ENCODE results near the gene KCNJ10. TPM values are rescaled to one million over a fixed set of nuclear protein-coding genes. Genes with fewer than 3 reads are reported as not detected.

The KCNJ10 gene
- total RNA-seq, 4 donors from 2014 or later: 6.5 to 13.5 (median 8.8) TPM

GRCh38 chr1:160001440-160001839, 68.5 kb downstream of the KCNJ10 start:
- Histone ChIP-seq H3K4me1 (no peaks in the 10 kb centered on the region), H3K9me3 (no peaks in the 10 kb centered on the region), H3K4me3 (no peak overlapping the region), H3K36me3 (no peaks in the 10 kb centered on the region), H3K27me3 (no peaks in the 10 kb centered on the region), H3K27ac (no peak overlapping the region)
- TF ChIP-seq CTCF (IDR thresholded peaks at IDR 0.05) (no peak), EP300 (IDR thresholded peaks at IDR 0.05) (no peak), POLR2A (IDR thresholded peaks at IDR 0.05) (no peak)
- no peak for DNase-seq (ENCODE audit: low spot score in 2 of 2)
- 71 to 73% methylated on average over 2 of the region's 2 CpGs for WGBS, 2 donors

- Histone ChIP-seq H3K4me3 (no peak overlapping the region), H3K27ac (no peak overlapping the region), H3K27me3 (no peaks in the 10 kb centered on the region), H3K4me1 (no peaks in the 10 kb centered on the region), H3K9me3 (no peaks in the 10 kb centered on the region), H3K36me3 (no peaks in the 10 kb centered on the region)
- TF ChIP-seq POLR2A (IDR thresholded peaks at IDR 0.05) (no peak), CTCF (IDR thresholded peaks at IDR 0.05) (no peak), EP300 (IDR thresholded peaks at IDR 0.05) (no peak)
- no peak for DNase-seq (ENCODE audit: low spot score in 2 of 2)
- WGBS, 2 donors: 41 to 60% methylated on average over 4 of the region's 4 CpGs
Observed at GRCh38 chr1:159999204-159999603, 70.8 kb downstream of the KCNJ10 start.

DNA sequence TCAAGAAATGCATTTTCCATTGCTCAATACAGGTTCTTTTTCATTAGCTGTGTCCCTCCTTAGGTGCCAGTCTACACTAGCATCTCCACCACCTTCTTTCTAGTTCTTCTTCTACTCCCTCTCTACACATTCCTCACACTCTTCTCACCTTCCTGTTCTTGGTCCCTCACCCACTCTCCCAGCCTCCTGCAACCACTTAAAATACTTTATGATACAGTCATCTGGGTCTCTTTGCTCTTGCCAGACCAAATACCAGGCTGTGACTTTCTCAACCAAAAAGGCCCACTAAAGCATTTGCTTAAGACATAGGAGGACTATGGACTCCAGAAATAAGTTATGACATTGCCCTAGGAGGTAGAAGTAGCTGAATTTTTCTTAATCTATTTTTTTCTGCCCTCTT, 73.3 kb downstream of the KCNJ10 start:
- no peak overlapping the region for H3K27ac ChIP-seq

GRCh38 chr1:159994896-159995295, 75.1 kb downstream of the KCNJ10 start:
- Histone ChIP-seq H3K36me3 (no peaks in the 10 kb centered on the region), H3K27ac (no peak overlapping the region), H3K27me3 (no peaks in the 10 kb centered on the region), H3K4me3 (no peak overlapping the region), H3K9me3 (no peaks in the 10 kb centered on the region), H3K4me1 (no peaks in the 10 kb centered on the region)
- no peak for DNase-seq (ENCODE audit: low spot score in 2 of 2)
- TF ChIP-seq CTCF (IDR thresholded peaks at IDR 0.05) (no peak), EP300 (IDR thresholded peaks at IDR 0.05) (no peak), POLR2A (IDR thresholded peaks at IDR 0.05) (no peak)
- WGBS, 2 donors: 88 to 95% methylated on average over 2 of the region's 2 CpGs

More for the DNA sequence above, 73.3 kb downstream of the KCNJ10 start:
- H3K27me3 ChIP-seq: no peaks in the 10 kb centered on the region
- H3K4me3 ChIP-seq: no peak overlapping the region
- H3K4me1 ChIP-seq: no peaks in the 10 kb centered on the region
- no peak for DNase-seq (ENCODE audit: low spot score in 2 of 2)
- H3K36me3 ChIP-seq: no peaks in the 10 kb centered on the region
- TF ChIP-seq POLR2A (IDR thresholded peaks at IDR 0.05): no peak
- TF ChIP-seq EP300 (IDR thresholded peaks at IDR 0.05): no peak
- TF ChIP-seq CTCF (IDR thresholded peaks at IDR 0.05): no peak
- H3K9me3 ChIP-seq: no peaks in the 10 kb centered on the region

GRCh38 chr1:159993911-159994310, 76.0 kb downstream of the KCNJ10 start:
- 59 to 60% methylated on average over 2 of the region's 2 CpGs for WGBS, 2 donors
- no peaks in the 10 kb centered on the region for H3K9me3 ChIP-seq
- H3K4me1 ChIP-seq: no peaks in the 10 kb centered on the region
- no peaks in the 10 kb centered on the region for H3K27me3 ChIP-seq
- no peaks in the 10 kb centered on the region for H3K36me3 ChIP-seq
- TF ChIP-seq CTCF (IDR thresholded peaks at IDR 0.05) (no peak), POLR2A (IDR thresholded peaks at IDR 0.05) (no peak), EP300 (IDR thresholded peaks at IDR 0.05) (no peak)
- no peak overlapping the region for H3K4me3 ChIP-seq
- no peak overlapping the region for H3K27ac ChIP-seq
- no peak for DNase-seq (ENCODE audit: low spot score in 2 of 2)
